ENCODE results near the gene AZIN2.

DNA sequence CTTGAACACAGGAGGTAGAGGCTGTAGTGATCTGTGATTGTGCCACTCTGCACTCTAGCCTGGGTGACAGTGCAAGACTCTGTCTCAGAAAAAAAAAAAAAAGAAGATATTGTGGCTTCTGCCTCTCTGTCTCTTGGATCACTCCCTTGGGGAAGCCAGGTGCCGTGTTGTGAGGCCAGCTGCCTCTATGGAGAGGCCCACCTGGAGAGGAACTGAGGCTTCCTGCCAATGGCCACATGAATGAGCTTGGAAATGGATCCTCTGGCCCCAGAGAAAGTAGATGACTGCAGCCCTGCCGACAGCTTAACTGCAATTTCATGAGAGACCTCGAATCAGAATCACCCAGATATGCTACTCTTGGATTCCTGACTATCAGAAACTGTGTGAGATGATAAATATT, 24.5 kb upstream of the AZIN2 start:
- TF ChIP-seq CTCF (conservative IDR thresholded peaks at IDR 0.05; ENCODE audit: low read length): no peak
- TF ChIP-seq EZH2phosphoT487 (IDR thresholded peaks at IDR 0.05; ENCODE audit: borderline replicate concordance): no peak
